ENCODE results near the gene PCDHGB3. TPM values are rescaled to one million over a fixed set of nuclear protein-coding genes. Genes with fewer than 3 reads are reported as not detected.
"Not testable (repeated sequence)": the region's sequence is repeated elsewhere in the genome, so short reads cannot be mapped to it uniquely, and the experiment has no call there.

PCDHGB3 gene
- total RNA-seq, 4 donors from 2014 or later = 3.0 to 7.9 (median 4.8) TPM

- intact Hi-C loops (cut with DNase I; ENCODE audit: low total_unique reads) = no loop called here
- peak in 1 of 2 donors; percentile 39 for DNase-seq (ENCODE audit: low spot score in 2 of 2)
- WGBS, 2 donors = 17 to 22% methylated on average over 31 to 35 of the region's 37 CpGs
- H3K4me3 ChIP-seq (ENCODE audit: low read depth, poor library complexity, severe bottlenecking) = no peak within 1 kb of the TSS
- TF ChIP-seq POLR2A (IDR thresholded peaks at IDR 0.05) (no peak), CTCF (IDR thresholded peaks at IDR 0.05) (no peak)
These were observed 12.6 kb downstream of the PCDHGB3 start, which contains the start of gene PCDHGA7 for GRCh38 chr5:141382469-141383294. TSS of gene PCDHGA7 (plus strand) at chr5:141382742. CDS start at chr5:141382900, 158 bp downstream.

- intact Hi-C loops (cut with DNase I; ENCODE audit: low total_unique reads) = no loop called here
- peak in 1 of 2 donors; percentile 69 for DNase-seq (ENCODE audit: low spot score in 2 of 2)
- WGBS, 2 donors = 37 to 44% methylated on average over 21 of the region's 21 CpGs
- TF ChIP-seq CTCF (IDR thresholded peaks at IDR 0.05) (no peak), POLR2A (IDR thresholded peaks at IDR 0.05) (no peak)
- H3K4me3 ChIP-seq (ENCODE audit: low read depth, poor library complexity, severe bottlenecking) = no peak overlapping the region
These were observed 13.3 kb downstream of the PCDHGB3 start for GRCh38 chr5:141383345-141383744.

- H3K4me3 ChIP-seq (ENCODE audit: low read depth, poor library complexity, severe bottlenecking) = no peak overlapping the region
- peak in 1 of 2 donors; percentile 70 for DNase-seq (ENCODE audit: low spot score in 2 of 2)
- 46 to 53% methylated on average over 23 to 43 of the region's 43 CpGs for WGBS, 2 donors
- TF ChIP-seq CTCF (IDR thresholded peaks at IDR 0.05) = no peak
- no peak for TF ChIP-seq POLR2A (IDR thresholded peaks at IDR 0.05)
- intact Hi-C loops (cut with DNase I; ENCODE audit: low total_unique reads) = no loop called here
These were observed 14.6 kb downstream of the PCDHGB3 start for GRCh38 chr5:141384471-141385267.

GRCh38 chr5:141387557-141388311, 17.7 kb downstream of the PCDHGB3 start, which contains the start of gene PCDHGB4:
TSS of gene PCDHGB4 (plus strand) at chr5:141387698. CDS start at chr5:141387885, 187 bp downstream.
- peak in 1 of 2 donors; percentile 69 for DNase-seq (ENCODE audit: low spot score in 2 of 2)
- 13 to 14% methylated on average over 23 to 24 of the region's 40 CpGs for whole genome bisulfite sequencing, 2 donors
- H3K4me3 ChIP-seq (ENCODE audit: low read depth, poor library complexity, severe bottlenecking); intact Hi-C loops (cut with DNase I; ENCODE audit: low total_unique reads): not testable (repeated sequence)

GRCh38 chr5:141388661-141389060, 18.6 kb downstream of the PCDHGB3 start:
- WGBS, 2 donors = 46 to 51% methylated on average over 10 of the region's 10 CpGs
- no peak overlapping the region for H3K4me3 ChIP-seq (ENCODE audit: low read depth, poor library complexity, severe bottlenecking)
- intact Hi-C loops (cut with DNase I; ENCODE audit: low total_unique reads) = no loop called here
- no peak for DNase-seq (ENCODE audit: low spot score in 2 of 2)
- TF ChIP-seq CTCF (IDR thresholded peaks at IDR 0.05) (no peak), POLR2A (IDR thresholded peaks at IDR 0.05) (no peak)

Measured in lower leg skin (tissue), 4 donors.